ENCODE measurements around the gene HCN4. TPM values are rescaled to one million over a fixed set of nuclear protein-coding genes. Genes with fewer than 3 reads are reported as not detected.
A peak's percentile ranks its signal among the peaks of the same experiment; 100 is the strongest.
"Not testable (repeated sequence)": the region's sequence is repeated elsewhere in the genome, so short reads cannot be mapped to it uniquely, and the experiment has no call there.

HCN4 gene
- 0.72 TPM for total RNA-seq (ENCODE audit: insufficient read depth, low replicate concordance)

DNA sequence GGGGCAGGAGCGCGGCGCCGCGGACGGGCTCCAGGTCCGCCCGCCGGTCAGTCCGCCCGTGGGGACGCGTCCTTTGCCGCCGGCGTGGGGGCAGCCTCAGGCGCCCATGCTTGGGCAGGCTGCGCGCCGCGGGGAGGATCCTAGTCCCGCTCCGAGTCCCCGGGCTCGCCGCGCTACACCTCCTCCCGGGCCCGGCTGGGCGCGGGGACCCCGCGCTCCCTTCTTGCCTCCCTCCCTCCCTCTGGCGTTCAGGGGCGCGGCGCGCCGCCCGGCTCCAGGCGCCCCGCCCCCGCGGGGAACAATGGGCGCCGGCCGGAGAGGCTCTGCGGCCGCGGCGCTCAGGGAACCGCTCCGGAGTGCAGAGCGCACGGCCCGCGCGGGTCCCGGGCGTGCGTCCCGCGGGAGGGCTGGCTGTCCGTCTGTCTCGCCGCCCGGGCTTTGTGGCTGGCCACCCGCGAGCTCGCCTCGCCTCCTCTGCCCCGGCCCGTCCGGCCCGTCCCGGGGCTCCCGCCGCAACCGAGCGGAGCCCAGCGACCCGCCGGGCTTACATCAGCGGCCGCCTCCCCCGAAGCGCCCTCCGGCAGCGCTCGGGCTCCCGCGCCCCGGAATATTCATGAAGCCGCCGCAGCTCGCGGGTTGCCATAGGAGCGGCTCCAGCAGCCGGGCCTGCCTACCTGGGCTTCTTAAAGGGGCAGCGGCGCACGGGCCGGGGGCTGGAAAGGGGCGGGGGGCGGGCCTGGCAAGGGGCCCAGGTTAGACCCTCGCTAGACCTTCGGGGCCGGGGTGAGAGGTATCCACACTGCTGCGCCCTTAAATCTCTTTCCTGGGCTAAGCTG, at the start of gene HCN4:
Gene HCN4, minus strand, starts transcription at position 658 of the 836 bp plus-strand sequence. CDS start 688 bp downstream, outside the sequence.
- no peak for DNase-seq (ENCODE audit: low spot score)

DNA sequence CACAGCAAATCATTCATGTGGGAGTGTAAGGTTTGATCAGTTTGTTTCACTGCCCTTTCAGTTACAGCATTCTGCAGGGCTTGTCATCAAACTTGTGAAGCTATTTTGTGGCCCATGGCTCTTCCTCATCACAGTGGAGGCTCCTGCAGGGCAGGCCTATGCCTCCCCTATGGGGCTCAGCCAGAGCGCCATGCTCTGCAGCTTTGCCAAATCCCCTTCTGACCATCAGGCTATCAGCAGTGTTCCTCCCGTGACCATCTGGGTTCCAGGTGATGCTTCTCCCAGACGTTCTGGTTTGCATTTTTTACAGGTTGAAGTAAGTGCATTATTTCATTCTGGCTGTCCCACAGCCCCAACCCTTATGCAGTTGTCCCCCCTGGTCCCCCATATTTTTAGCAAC, 46.1 kb upstream of the HCN4 start:
- DNase-seq (ENCODE audit: low spot score) = no peak

DNA sequence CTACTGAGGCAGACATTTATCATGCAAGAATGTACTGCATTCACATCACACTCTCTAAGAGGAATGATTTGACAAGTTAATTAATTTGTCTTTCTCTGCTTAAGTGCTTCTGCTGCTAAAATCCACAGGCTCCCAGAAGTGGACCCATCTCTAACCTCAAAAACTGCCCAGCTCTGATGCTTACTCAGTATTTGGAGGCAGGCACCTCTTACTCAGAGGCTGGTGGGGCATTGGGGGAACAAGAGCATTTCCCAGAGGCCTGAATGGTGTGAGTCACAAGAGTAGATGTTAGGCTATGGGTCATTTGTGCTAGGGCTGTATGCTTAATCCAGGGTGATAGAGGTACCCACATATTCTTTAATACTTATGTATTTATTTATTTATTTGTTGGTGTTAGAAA, 34.4 kb upstream of the HCN4 start:
- DNase-seq (ENCODE audit: low spot score) = no peak

- DNase-seq (ENCODE audit: low spot score) = not testable (repeated sequence)
Observed at GRCh38 chr15:73400222-73400621, 31.5 kb upstream of the HCN4 start.

DNA sequence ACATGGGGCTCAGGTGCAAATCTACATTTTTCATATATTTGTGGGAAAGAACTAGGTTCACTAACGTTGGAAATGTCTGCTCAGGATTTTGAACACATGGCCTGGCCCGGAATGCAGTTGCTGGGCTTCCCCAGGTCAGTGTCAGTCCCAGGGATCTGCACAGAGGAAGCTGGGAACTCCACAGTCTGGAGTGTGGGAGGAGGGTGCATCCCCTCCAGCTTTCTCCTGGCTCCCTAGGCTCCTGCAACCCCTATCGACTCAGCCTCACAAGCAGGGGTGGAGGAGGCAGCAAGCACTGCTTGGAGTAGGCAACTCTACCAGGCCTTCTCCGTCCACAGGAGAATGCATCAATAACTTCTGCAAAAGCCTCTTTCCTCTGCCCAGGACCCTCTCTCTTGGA, 30.1 kb upstream of the HCN4 start:
- DNase-seq (ENCODE audit: low spot score) = no peak

DNA sequence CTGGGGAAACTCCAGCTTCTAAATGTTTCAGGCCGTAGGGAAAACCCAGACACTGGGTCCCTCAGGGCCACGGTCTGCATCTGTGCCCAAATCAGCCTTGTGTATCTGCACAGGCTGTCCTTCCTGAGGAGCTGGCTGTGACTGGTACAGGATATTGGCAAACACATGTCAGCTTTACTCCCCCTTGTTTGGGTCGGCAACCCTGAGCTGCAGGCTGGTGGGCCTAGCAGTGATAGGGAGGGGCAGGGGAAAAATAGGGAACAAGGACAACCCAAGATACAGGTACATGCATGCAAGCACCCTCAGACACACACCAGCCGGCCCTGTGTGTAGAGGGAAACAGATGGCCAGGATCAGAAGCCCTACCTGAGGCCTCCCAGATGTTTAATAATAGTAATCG, 28.7 kb upstream of the HCN4 start:
- DNase-seq (ENCODE audit: low spot score) = no peak

DNA sequence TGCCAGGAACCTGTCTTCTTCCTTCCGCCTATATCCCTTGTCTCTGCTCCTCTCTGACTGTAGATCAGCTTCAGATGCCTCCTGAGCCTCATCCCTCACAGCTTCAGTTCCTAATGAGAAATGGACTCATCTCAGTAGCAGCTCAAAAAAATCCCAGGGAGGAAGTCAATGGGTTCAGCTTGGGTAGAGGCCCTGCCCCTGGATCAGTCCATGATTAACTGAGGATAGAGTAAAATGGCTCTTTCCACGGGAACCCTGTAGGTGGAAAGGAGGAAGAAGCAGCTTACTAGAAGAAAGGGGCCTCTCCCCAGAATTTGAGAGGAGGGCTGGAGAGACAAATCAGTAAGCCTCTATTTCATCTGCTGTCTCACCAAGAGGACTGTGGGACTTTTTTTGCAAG, 26.9 kb upstream of the HCN4 start:
- DNase-seq (ENCODE audit: low spot score) = no peak

- DNase-seq (ENCODE audit: low spot score) = no peak
Observed at GRCh38 chr15:73394782-73395181, 26.0 kb upstream of the HCN4 start.

- DNase-seq (ENCODE audit: low spot score) = no peak
Observed at GRCh38 chr15:73393336-73393735, 24.6 kb upstream of the HCN4 start.

GRCh38 chr15:73392025-73392424, 23.3 kb upstream of the HCN4 start:
- no peak for DNase-seq (ENCODE audit: low spot score)

- no peak for DNase-seq (ENCODE audit: low spot score)
Observed at GRCh38 chr15:73391128-73391872, 22.5 kb upstream of the HCN4 start.

DNA sequence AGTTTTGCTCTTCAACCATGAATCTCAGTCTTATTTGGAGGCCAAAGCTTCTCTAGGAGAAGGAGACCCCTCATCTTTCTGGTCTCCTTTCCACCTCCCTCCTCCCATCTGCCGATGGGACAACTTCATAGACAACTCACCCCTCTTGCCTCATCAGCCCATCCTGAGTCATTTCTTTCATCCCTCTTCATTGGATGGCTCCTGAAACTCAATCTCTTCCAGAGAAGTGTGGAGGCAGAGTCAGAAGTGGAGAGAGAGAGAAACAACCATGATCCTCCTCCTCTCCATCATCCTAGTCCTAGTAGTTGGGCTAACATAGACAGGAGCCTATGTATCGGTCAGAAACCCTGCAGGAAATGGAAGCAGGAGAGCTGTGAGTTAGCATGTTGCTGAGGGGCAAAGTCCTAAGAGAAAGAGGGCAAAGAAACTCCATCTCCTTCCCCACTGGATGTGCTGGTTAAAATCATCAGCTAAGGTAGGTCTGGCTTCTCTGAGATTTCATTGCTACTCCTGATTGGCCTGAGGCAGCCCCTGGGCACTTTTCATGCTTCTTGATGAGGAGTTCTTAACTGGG, 21.3 kb upstream of the HCN4 start:
- no peak for DNase-seq (ENCODE audit: low spot score)

GRCh38 chr15:73389539-73389938, 20.8 kb upstream of the HCN4 start:
- no peak for DNase-seq (ENCODE audit: low spot score)

GRCh38 chr15:73388256-73388781, 19.6 kb upstream of the HCN4 start:
- peak; percentile 33 for DNase-seq (ENCODE audit: low spot score)

DNA sequence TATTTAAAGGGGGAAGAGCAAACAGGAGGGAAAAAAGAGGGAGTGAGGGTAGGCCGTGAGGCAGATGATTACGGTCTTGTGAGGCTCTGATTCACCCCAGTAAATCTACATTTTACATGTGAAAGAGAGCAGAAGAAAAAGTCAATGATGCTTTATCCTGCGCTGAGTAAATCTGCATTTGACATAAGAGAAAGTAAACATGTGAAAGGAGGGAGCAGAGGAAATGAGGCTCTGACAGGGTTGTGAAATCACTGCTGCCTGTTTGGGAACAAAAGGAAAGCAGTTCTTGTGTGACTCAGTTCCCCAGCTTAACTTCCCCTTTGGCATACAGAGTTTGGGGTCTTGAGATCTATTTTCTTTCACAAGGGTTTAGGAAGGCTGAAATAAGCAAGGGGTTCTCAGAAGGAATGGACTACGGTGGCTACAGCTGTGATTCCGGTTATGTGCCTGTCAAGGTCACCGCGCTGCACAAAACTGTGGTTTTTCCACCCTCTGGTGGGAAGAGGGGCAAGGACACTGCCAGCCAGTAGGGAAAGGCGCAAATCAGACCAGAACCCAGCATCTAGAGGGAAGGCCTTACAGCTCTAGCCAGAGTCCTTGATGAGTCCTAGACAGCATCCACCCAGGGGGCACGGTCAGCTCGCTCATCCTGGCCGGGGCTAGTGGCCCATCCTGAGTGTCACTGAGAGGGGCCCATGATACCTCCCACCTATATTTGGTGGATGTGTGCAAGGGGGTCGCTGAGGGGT, 18.9 kb upstream of the HCN4 start:
- DNase-seq (ENCODE audit: low spot score) = peak; percentile 35

DNA sequence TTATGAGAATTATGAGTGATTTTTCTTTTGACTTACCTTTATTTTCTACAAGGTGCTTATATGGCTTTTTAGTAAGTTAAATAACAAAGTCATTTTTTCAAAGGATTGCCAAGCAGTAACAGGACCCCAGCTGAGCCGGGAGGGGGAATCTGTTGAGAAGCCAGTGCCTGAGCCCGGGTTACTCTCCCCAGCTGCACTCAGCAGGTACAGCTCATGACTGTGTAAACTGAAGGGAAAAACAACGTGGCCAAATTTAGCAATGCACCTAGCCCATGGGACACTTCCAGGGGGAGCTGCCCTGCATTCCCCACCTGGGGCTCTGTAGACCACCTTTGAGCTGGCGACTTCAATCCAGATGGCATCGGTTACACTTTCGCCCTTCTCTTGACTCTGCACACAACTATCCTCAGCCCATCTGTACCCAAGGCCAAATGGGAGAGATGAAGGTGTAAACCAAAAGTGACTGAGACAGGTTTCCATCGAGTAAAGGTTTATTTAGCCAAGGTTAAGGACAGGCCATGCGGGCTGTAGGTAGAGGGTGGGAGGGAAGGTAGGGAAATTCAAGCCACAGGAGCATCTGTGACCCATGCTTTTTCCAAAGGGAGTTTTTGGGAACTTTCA, 18.2 kb upstream of the HCN4 start:
- no peak for DNase-seq (ENCODE audit: low spot score)

DNA sequence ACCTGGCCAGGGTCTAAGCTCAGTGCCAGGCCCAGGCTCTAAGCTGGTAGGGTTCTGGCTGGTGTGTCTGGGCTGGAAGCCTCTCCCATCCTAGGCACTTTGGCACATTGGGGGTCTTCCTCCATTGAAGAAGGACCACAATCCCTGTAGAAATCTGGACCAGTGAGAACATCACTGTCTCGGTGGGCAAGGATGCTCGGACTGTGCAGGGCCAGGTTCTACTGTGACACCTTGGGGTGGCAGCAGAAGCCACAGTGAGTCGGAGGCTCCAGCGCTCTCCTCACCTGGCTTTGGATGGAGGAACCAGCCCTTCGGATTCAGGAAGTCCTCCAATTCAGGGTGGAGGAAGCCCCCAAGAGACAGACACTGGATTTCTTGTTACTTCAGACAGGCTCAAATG, 17.5 kb upstream of the HCN4 start:
- no peak for DNase-seq (ENCODE audit: low spot score)

DNA sequence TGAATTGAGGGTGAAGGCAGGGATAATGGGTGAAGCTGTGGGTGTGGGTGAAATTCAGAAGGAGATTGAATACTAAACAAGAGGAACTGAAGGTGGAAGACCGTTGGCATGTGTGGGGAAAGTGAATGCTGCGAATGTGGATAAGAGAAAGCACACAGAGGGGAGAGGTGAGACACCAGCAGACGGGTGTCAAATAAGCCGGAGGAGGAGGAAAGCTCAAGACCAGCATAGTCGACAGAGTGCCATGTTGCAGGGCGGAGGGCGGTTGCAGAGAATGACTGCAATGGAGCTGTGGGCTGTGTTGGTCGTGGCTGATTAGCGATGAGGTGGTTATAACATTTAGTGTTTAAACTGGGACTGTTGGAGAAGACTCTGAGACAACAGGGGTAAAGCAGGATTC, 16.4 kb upstream of the HCN4 start:
- no peak for DNase-seq (ENCODE audit: low spot score)

DNA sequence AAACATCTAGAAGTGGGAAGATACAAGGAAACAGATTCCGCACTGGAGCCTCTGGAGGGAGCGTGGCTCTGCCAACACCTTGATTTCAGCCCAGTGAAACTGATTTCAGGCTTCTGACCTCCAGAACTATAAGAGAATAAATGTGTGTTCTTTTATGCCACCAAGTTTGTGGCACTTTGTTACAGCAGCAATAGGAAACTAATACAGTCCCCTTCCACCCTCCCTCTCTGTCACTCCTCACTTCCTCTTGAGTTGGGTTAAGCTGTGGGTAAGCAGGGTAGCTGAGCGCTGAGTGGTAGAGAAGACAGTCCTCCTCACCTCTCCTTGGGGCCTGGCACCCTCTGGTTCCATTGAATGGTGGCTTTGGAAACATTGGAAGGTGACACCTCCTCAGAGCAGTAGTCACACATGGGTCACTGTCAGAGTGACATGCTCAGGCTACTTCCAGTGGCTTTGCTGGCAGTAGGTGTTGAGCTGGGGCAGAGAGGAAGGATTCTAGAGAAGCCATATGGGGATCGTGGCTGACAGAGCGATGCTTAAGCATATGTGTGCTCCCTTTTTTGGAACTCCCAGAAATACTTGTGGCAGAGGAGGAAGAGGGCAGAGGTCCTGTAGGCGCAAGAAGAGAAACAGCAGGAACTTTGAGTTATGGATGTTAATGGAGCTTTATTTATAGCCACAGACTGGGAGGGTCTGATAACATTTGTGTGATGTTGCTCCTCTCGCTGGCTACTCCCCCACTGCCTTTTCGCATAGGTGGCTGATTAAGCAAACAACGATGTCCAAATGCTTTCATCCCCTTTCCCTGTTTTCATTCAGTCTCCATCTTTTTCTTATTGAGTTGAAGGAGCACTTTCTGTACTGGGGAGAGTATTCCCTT, 14.8 kb upstream of the HCN4 start:
- no peak for DNase-seq (ENCODE audit: low spot score)

- no peak for DNase-seq (ENCODE audit: low spot score)
Observed at GRCh38 chr15:73382115-73382514, 13.4 kb upstream of the HCN4 start.
